ENCODE results near the gene MAPK4.

The MAPK4 gene

GRCh38 chr18:50671376-50671775 lies 111.5 kb downstream of the MAPK4 start:
- FAIRE-seq (no peak), DNase-seq (ENCODE audit: insufficient read length, low spot score) (no peak)
- TF ChIP-seq, protein P1, sequence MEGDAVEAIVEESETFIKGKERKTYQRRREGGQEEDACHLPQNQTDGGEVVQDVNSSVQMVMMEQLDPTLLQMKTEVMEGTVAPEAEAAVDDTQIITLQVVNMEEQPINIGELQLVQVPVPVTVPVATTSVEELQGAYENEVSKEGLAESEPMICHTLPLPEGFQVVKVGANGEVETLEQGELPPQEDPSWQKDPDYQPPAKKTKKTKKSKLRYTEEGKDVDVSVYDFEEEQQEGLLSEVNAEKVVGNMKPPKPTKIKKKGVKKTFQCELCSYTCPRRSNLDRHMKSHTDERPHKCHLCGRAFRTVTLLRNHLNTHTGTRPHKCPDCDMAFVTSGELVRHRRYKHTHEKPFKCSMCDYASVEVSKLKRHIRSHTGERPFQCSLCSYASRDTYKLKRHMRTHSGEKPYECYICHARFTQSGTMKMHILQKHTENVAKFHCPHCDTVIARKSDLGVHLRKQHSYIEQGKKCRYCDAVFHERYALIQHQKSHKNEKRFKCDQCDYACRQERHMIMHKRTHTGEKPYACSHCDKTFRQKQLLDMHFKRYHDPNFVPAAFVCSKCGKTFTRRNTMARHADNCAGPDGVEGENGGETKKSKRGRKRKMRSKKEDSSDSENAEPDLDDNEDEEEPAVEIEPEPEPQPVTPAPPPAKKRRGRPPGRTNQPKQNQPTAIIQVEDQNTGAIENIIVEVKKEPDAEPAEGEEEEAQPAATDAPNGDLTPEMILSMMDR (IDR thresholded peaks at IDR 0.05; ENCODE audit: insufficient read depth, missing control alignments): no peak

- FAIRE-seq: no peak
These were observed 114.6 kb downstream of the MAPK4 start for GRCh38 chr18:50674307-50674980.

GRCh38 chr18:50675043-50675442 lies 115.2 kb downstream of the MAPK4 start:
- TF ChIP-seq, protein P1 (IDR thresholded peaks at IDR 0.05; ENCODE audit: insufficient read depth, missing control alignments): no peak

More at GRCh38 chr18:50674307-50674980, 114.6 kb downstream of the MAPK4 start:
- TF ChIP-seq, protein P1 (IDR thresholded peaks at IDR 0.05; ENCODE audit: insufficient read depth, missing control alignments): no peak
- DNase-seq (ENCODE audit: insufficient read length, low spot score): no peak

GRCh38 chr18:50678651-50679050 lies 118.8 kb downstream of the MAPK4 start:
- FAIRE-seq (no peak), DNase-seq (ENCODE audit: insufficient read length, low spot score) (no peak)
- TF ChIP-seq, protein P1 (IDR thresholded peaks at IDR 0.05; ENCODE audit: insufficient read depth, missing control alignments): no peak

More at GRCh38 chr18:50675043-50675442, 115.2 kb downstream of the MAPK4 start:
- no peak for DNase-seq (ENCODE audit: insufficient read length, low spot score)
- no peak for FAIRE-seq

DNA sequence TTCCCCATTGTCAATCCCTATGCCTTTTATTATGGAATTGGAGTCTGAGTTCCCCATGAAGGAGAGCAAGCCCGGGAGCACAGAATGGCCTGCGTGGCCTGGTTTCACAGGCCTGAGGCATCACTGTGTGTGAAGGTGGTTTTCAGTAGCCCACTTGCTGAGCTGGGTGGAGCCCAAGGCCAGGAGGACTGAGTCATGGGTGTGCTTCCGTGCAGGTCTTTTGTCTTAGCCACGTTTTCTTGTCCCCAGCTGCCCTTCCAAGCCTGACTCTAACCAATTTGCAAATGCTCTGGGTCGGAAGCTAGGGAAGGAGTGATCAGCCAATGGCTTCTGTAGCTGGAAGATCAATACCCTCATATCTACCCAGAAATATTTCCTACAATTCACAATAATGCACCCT lies 119.2 kb downstream of the MAPK4 start:
- no peak for FAIRE-seq
- TF ChIP-seq, protein P1 (IDR thresholded peaks at IDR 0.05; ENCODE audit: insufficient read depth, missing control alignments): no peak

GRCh38 chr18:50679656-50680055 lies 119.8 kb downstream of the MAPK4 start:
- DNase-seq (ENCODE audit: insufficient read length, low spot score): no peak
- TF ChIP-seq, protein P1 (IDR thresholded peaks at IDR 0.05; ENCODE audit: insufficient read depth, missing control alignments): no peak
- no peak for FAIRE-seq

More for the DNA sequence above, 119.2 kb downstream of the MAPK4 start:
- no peak for DNase-seq (ENCODE audit: insufficient read length, low spot score)

- DNase-seq (ENCODE audit: insufficient read length, low spot score): no peak
- no peak for FAIRE-seq
These were observed 121.1 kb downstream of the MAPK4 start for GRCh38 chr18:50680966-50681365.

More at GRCh38 chr18:50680966-50681365, 121.1 kb downstream of the MAPK4 start:
- TF ChIP-seq, protein P1 (IDR thresholded peaks at IDR 0.05; ENCODE audit: insufficient read depth, missing control alignments): no peak

All from D721Med (cell line).